ENCODE results near the gene EIF3M.

GRCh38 chr11:32584921-32585320 is 1.3 kb downstream of the EIF3M start:
- no peak for TF ChIP-seq EZH2phosphoT487 (IDR thresholded peaks at IDR 0.05; ENCODE audit: insufficient read depth, low read depth)
- no peak for TF ChIP-seq EZH2 (IDR thresholded peaks at IDR 0.05; ENCODE audit: insufficient read depth, poor library complexity, severe bottlenecking)
